ENCODE results near the gene PTEN.

Gene PTEN

DNA sequence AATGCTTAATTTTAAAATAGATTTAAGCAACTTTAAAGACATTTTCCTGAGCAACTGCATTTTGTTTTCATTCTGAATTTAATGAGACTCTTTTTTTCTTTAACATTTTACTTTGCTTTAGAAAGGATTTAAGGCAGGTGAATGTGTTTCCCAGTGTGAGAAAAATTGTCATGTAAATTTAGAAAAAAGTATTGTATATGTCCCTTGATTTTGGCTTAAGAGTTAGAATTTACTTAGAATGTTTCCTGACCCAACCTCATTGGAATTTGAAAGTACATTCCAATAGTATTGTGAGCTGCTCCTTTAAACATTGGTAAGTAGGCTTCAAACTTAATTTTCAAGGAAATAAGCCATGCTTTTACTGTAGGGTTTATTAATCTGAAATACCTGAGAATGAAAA is 110.2 kb downstream of the PTEN start:
- no peak overlapping the region for H2AFZ ChIP-seq (ENCODE audit: low read length)
- H3K27ac ChIP-seq (ENCODE audit: low read depth, low read length, poor library complexity, severe bottlenecking): no peak overlapping the region
- no peaks in the 10 kb centered on the region for H3K9me3 ChIP-seq (ENCODE audit: low read length)
- TF ChIP-seq CTCF (IDR thresholded peaks at IDR 0.05; ENCODE audit: low read length): no peak
- no peak for TF ChIP-seq EZH2 (IDR thresholded peaks at IDR 0.05; ENCODE audit: borderline replicate concordance, low read length)
- H4K20me1 ChIP-seq (ENCODE audit: insufficient read depth, low read length): no peaks in the 10 kb centered on the region
- no peaks in the 10 kb centered on the region for H3K4me1 ChIP-seq (ENCODE audit: insufficient read depth, low read length, severe bottlenecking)
- no peaks in the 10 kb centered on the region for H3K9me2 ChIP-seq (ENCODE audit: low read depth, low read length)
- no peaks in the 10 kb centered on the region for H3K79me2 ChIP-seq (ENCODE audit: insufficient read depth, low read length)
- H3K9ac ChIP-seq (ENCODE audit: low read length): no peak overlapping the region
- no peaks in the 10 kb centered on the region for H3F3A ChIP-seq (ENCODE audit: insufficient read depth, low read length)
- H3K36me3 ChIP-seq (ENCODE audit: insufficient read depth, low read length): no peaks in the 10 kb centered on the region
- H3K4me3 ChIP-seq (ENCODE audit: low read depth, low read length, poor library complexity, severe bottlenecking): no peak overlapping the region
- H3K27me3 ChIP-seq (ENCODE audit: insufficient read depth, low read length): no peaks in the 10 kb centered on the region
- no peak overlapping the region for H3K4me2 ChIP-seq (ENCODE audit: low read length)

DNA sequence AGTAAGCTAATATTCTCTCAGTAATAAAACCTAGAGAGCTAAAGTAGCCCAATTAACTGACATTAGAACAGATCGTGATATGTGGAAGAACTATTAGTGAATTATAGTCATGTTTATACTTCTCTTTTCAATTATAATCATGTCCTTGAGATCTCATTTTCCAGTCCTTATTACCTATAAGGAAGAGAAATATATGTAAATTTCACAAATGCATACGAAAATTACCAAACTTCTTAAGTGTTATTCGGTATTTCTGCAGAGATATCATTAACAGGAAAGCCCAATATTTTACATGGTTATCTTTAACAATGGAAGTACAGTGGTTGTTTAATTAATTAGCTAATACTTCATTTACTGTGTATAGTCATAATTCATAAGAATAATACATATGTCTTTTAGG is 110.7 kb downstream of the PTEN start:
- TF ChIP-seq EZH2 (IDR thresholded peaks at IDR 0.05; ENCODE audit: borderline replicate concordance, low read length): no peak
- TF ChIP-seq CTCF (IDR thresholded peaks at IDR 0.05; ENCODE audit: low read length): no peak
- no peaks in the 10 kb centered on the region for H3K27me3 ChIP-seq (ENCODE audit: insufficient read depth, low read length)
- no peak overlapping the region for H3K9ac ChIP-seq (ENCODE audit: low read length)
- H4K20me1 ChIP-seq (ENCODE audit: insufficient read depth, low read length): no peaks in the 10 kb centered on the region
- no peak overlapping the region for H3K4me3 ChIP-seq (ENCODE audit: low read depth, low read length, poor library complexity, severe bottlenecking)
- H3K9me2 ChIP-seq (ENCODE audit: low read depth, low read length): no peaks in the 10 kb centered on the region
- H3K79me2 ChIP-seq (ENCODE audit: insufficient read depth, low read length): no peaks in the 10 kb centered on the region
- no peaks in the 10 kb centered on the region for H3K36me3 ChIP-seq (ENCODE audit: insufficient read depth, low read length)
- no peak overlapping the region for H2AFZ ChIP-seq (ENCODE audit: low read length)
- H3F3A ChIP-seq (ENCODE audit: insufficient read depth, low read length): no peaks in the 10 kb centered on the region
- H3K4me2 ChIP-seq (ENCODE audit: low read length): no peak overlapping the region
- no peaks in the 10 kb centered on the region for H3K4me1 ChIP-seq (ENCODE audit: insufficient read depth, low read length, severe bottlenecking)
- H3K9me3 ChIP-seq (ENCODE audit: low read length): no peaks in the 10 kb centered on the region
- no peak overlapping the region for H3K27ac ChIP-seq (ENCODE audit: low read depth, low read length, poor library complexity, severe bottlenecking)

GRCh38 chr10:87974769-87975168 is 111.3 kb downstream of the PTEN start:
- Histone ChIP-seq H3K36me3 (ENCODE audit: insufficient read depth, low read length) (no peaks in the 10 kb centered on the region), H3K4me1 (ENCODE audit: insufficient read depth, low read length, severe bottlenecking) (no peaks in the 10 kb centered on the region), H3K9me3 (ENCODE audit: low read length) (no peaks in the 10 kb centered on the region), H3F3A (ENCODE audit: insufficient read depth, low read length) (no peaks in the 10 kb centered on the region), H3K27ac (ENCODE audit: low read depth, low read length, poor library complexity, severe bottlenecking) (no peak overlapping the region), H3K4me3 (ENCODE audit: low read depth, low read length, poor library complexity, severe bottlenecking) (no peak overlapping the region), H2AFZ (ENCODE audit: low read length) (no peak overlapping the region), H3K27me3 (ENCODE audit: insufficient read depth, low read length) (no peaks in the 10 kb centered on the region), H3K9ac (ENCODE audit: low read length) (no peak overlapping the region), H4K20me1 (ENCODE audit: insufficient read depth, low read length) (no peaks in the 10 kb centered on the region), H3K79me2 (ENCODE audit: insufficient read depth, low read length) (no peaks in the 10 kb centered on the region), H3K4me2 (ENCODE audit: low read length) (no peak overlapping the region), H3K9me2 (ENCODE audit: low read depth, low read length) (no peaks in the 10 kb centered on the region)
- TF ChIP-seq CTCF (IDR thresholded peaks at IDR 0.05; ENCODE audit: low read length): no peak
- TF ChIP-seq EZH2 (IDR thresholded peaks at IDR 0.05; ENCODE audit: borderline replicate concordance, low read length): no peak

All from OCI-LY1 (cell line).